ENCODE measurements around the gene PSME3.
A peak's percentile ranks its signal among the peaks of the same experiment; 100 is the strongest.
"Not testable (repeated sequence)": the region's sequence is repeated elsewhere in the genome, so short reads cannot be mapped to it uniquely, and the experiment has no call there.

PSME3 gene

GRCh38 chr17:42851371-42852240 lies 18.4 kb downstream of the PSME3 start:
- not testable (repeated sequence) for DNase-seq (ENCODE audit: low spot score)

GRCh38 chr17:42852351-42852750 lies 19.2 kb downstream of the PSME3 start:
- no peak for DNase-seq (ENCODE audit: low spot score)

- no peak for DNase-seq (ENCODE audit: low spot score)
These were observed 19.8 kb downstream of the PSME3 start for GRCh38 chr17:42853004-42853403.

GRCh38 chr17:42853597-42853967 lies 20.4 kb downstream of the PSME3 start:
- DNase-seq (ENCODE audit: low spot score): no peak

GRCh38 chr17:42853968-42854790 lies 21.0 kb downstream of the PSME3 start:
- no peak for DNase-seq (ENCODE audit: low spot score)

- no peak for DNase-seq (ENCODE audit: low spot score)
These were observed 21.9 kb downstream of the PSME3 start for GRCh38 chr17:42855048-42855596.

GRCh38 chr17:42856093-42856492 lies 22.9 kb downstream of the PSME3 start:
- DNase-seq (ENCODE audit: low spot score): not testable (repeated sequence)

- DNase-seq (ENCODE audit: low spot score): not testable (repeated sequence)
These were observed 23.3 kb downstream of the PSME3 start for GRCh38 chr17:42856516-42856915.

GRCh38 chr17:42857389-42857788 lies 24.2 kb downstream of the PSME3 start:
- DNase-seq (ENCODE audit: low spot score): no peak

- DNase-seq (ENCODE audit: low spot score): peak; percentile 60
These were observed 32.5 kb downstream of the PSME3 start for GRCh38 chr17:42865638-42866094.

- no peak for DNase-seq (ENCODE audit: low spot score)
These were observed 33.0 kb downstream of the PSME3 start for GRCh38 chr17:42866216-42866615.

GRCh38 chr17:42866631-42867575 lies 33.7 kb downstream of the PSME3 start:
- no peak for DNase-seq (ENCODE audit: low spot score)

- DNase-seq (ENCODE audit: low spot score): not testable (repeated sequence)
These were observed 34.6 kb downstream of the PSME3 start for GRCh38 chr17:42867694-42868261.

- no peak for DNase-seq (ENCODE audit: low spot score)
These were observed 35.1 kb downstream of the PSME3 start for GRCh38 chr17:42868338-42868737.

- no peak for DNase-seq (ENCODE audit: low spot score)
These were observed 38.5 kb downstream of the PSME3 start for GRCh38 chr17:42871647-42872046.

GRCh38 chr17:42872251-42872965 lies 39.2 kb downstream of the PSME3 start:
- DNase-seq (ENCODE audit: low spot score): no peak

GRCh38 chr17:42873315-42873714 lies 40.1 kb downstream of the PSME3 start:
- DNase-seq (ENCODE audit: low spot score): no peak

- DNase-seq (ENCODE audit: low spot score): not testable (repeated sequence)
These were observed 40.9 kb downstream of the PSME3 start for GRCh38 chr17:42873932-42874695.

GRCh38 chr17:42877037-42877436 lies 43.8 kb downstream of the PSME3 start:
- DNase-seq (ENCODE audit: low spot score): no peak

Data from HuH-7 (cell line).